B cell (primary cell): ENCODE measurements around the gene CTNNA3. TPM values are rescaled to one million over a fixed set of nuclear protein-coding genes. Genes with fewer than 3 reads are reported as not detected.

Source experiments
- ATAC-seq: fragments of 200-7000 bp; cut with Tn5 transposase; one replicate; pipeline ENCODE4 v1.10.0; 2021; ENCODE audit warnings: low read depth, mild to moderate bottlenecking, moderate number of reproducible peaks, moderate library complexity
- CTCF ChIA-PET: fragments of 350-600 bp; sonication (Branson Sonifier 250); formaldehyde crosslinking; loops from one replicate; lab custom pipeline; 2021; ENCODE audit warnings: antibody characterized with exemption, inconsistent platforms; lab: Charles Lee
- POLR2A ChIA-PET: fragments of 350-600 bp; sonication (Branson Sonifier 250); formaldehyde crosslinking; loops from one replicate; lab custom pipeline; 2021; ENCODE audit warnings: antibody characterized with exemption; lab: Charles Lee
- DNase-seq: peaks from one replicate; pipeline ENCODE4 v3.0.0; 2013
- H2AFZ ChIP-seq: 2 replicates; pipeline ENCODE4 v1.6.1; 2012; ENCODE audit warnings: mild to moderate bottlenecking, low read depth, low read length; ENCODE audit not compliant: insufficient read depth, poor library complexity, severe bottlenecking
- H3K27ac ChIP-seq, 2 donors: 1 replicate in 1 of 2; 2 replicates in 1 of 2; pipeline ENCODE4 v1.5.1; 2012 to 2013; ENCODE audit warnings: low read length in 2 of 2, mild to moderate bottlenecking in 2 of 2, moderate library complexity in 1 of 2
- H3K27me3 ChIP-seq, 4 experiments: fragments of 200-600 bp in 1 of 4; sonication (generic) in 1 of 4; replicated peaks in 1 of 4; 1 replicate in 2 of 4; 2 replicates in 2 of 4; pipeline versions ENCODE4 v1.6.1 to v1.7.0; 2013 to 2016; ENCODE audit warnings: low read length in 3 of 4, mild to moderate bottlenecking in 2 of 4, mixed read lengths in 1 of 4, moderate library complexity in 1 of 4; ENCODE audit not compliant: insufficient read depth in 4 of 4, control insufficient read depth in 3 of 4; ENCODE audit errors: control extremely low read depth in 1 of 4
- H3K36me3 ChIP-seq, 2 experiments: replicated peaks in 1 of 2; 1 replicate in 1 of 2; 2 replicates in 1 of 2; pipeline versions ENCODE4 v1.6.1 to v1.7.1; 2013; ENCODE audit warnings: low read length in 1 of 2; ENCODE audit not compliant: insufficient read depth in 2 of 2, control insufficient read depth in 1 of 2; ENCODE audit errors: control extremely low read depth in 1 of 2, extremely low read depth in 1 of 2
- H3K4me1 ChIP-seq, 2 donors: fragments of 200-600 bp in 1 of 2; sonication (generic) in 1 of 2; 1 replicate in 1 of 2; 2 replicates in 1 of 2; pipeline versions ENCODE4 v1.5.1 to v1.6.1; 2013 to 2017; ENCODE audit warnings: low read length in 2 of 2; ENCODE audit not compliant: control insufficient read depth in 2 of 2, insufficient read depth in 2 of 2
- H3K4me2 ChIP-seq: replicated peaks from 2 replicates; pipeline ENCODE3; 2012; ENCODE audit warnings: mild to moderate bottlenecking, low read depth, low read length; ENCODE audit not compliant: poor library complexity, severe bottlenecking
- H3K4me3 ChIP-seq, 5 experiments: fragments of 200-600 bp in 1 of 5; sonication (generic) in 1 of 5; 1 replicate in 3 of 5; 2 replicates in 2 of 5; pipeline versions ENCODE4 v1.5.1 to v1.7.0; 2011 to 2016; ENCODE audit warnings: low read length in 4 of 5, mild to moderate bottlenecking in 4 of 5, low read depth in 2 of 5, control low read depth in 1 of 5, moderate library complexity in 1 of 5; ENCODE audit not compliant: insufficient read depth in 1 of 5; ENCODE audit errors: control extremely low read depth in 1 of 5, extremely low read depth in 1 of 5
- H3K79me2 ChIP-seq: fragments of 200-600 bp; sonication (generic); one replicate; pipeline ENCODE4 v1.6.0; 2016; ENCODE audit warnings: low read length; ENCODE audit not compliant: control insufficient read depth, insufficient read depth
- H3K9ac ChIP-seq: fragments of 200-600 bp; sonication (generic); 2 replicates; pipeline ENCODE4 v1.6.1; 2017; ENCODE audit warnings: mild to moderate bottlenecking, low read length, moderate library complexity
- H3K9me3 ChIP-seq, 3 donors: one replicate each; pipeline versions ENCODE4 v1.6.1 to v1.7.1; 2013; ENCODE audit warnings: low read length in 2 of 3; ENCODE audit not compliant: control insufficient read depth in 2 of 3, insufficient read depth in 1 of 3; ENCODE audit errors: control extremely low read depth in 1 of 3
- H4K20me1 ChIP-seq: 2 replicates; pipeline ENCODE4 v1.6.0; 2012; ENCODE audit warnings: mild to moderate bottlenecking, low read length; ENCODE audit not compliant: insufficient read depth, control insufficient read depth, poor library complexity, severe bottlenecking
- H3K27ac Mint-ChIP-seq: one replicate; pipeline ENCODE4 v1.8.0; 2021; ENCODE audit warnings: mixed read lengths
- H3K27me3 Mint-ChIP-seq: one replicate; pipeline ENCODE4 v1.8.0; 2021; ENCODE audit warnings: mixed read lengths
- H3K4me1 Mint-ChIP-seq: one replicate; pipeline ENCODE4 v1.8.0; 2021; ENCODE audit warnings: mixed read lengths
- H3K4me3 Mint-ChIP-seq: one replicate; pipeline ENCODE4 v1.8.0; 2021; ENCODE audit warnings: mixed read lengths
- H3K9me3 Mint-ChIP-seq: one replicate; pipeline ENCODE4 v1.8.0; 2022; ENCODE audit warnings: mixed read lengths; ENCODE audit not compliant: insufficient read depth
- EZH2 ChIP-seq: IDR thresholded peaks from 2 replicates; pipeline ENCODE4 v1.6.1; 2012; ENCODE audit warnings: borderline replicate concordance, low read depth, mild to moderate bottlenecking, moderate library complexity, low read length; ENCODE audit not compliant: insufficient read depth, poor library complexity, severe bottlenecking
- WGBS: methylation state at CpG from one replicate; pipeline ENCODE4 v1.1.5; 2013; ENCODE audit warnings: missing lambda C conversion rate; ENCODE audit not compliant: insufficient coverage; 5-methylcytosine and 5-hydroxymethylcytosine counted together
- intact Hi-C: fragments of 100-400 bp; cut with micrococcal nuclease; formaldehyde crosslinking; loops from one replicate; pipeline ENCODE4 v1.10.0; 2022
- polyA plus RNA-seq: library from polyadenylated mRNA; depleted of rRNA; stranded (reverse); fragments of >200 nt; gene quantifications from 2 replicates; pipeline ENCODE4 v1.2.3, GENCODE V29; 2012
- total RNA-seq, 2 donors: library from RNA; stranded (reverse); fragments of 120-200 nt in 1 of 2; gene quantifications; 1 replicate in 1 of 2; 2 replicates in 1 of 2; pipeline versions ENCODE4 v1.2.3 to v1.2.4, GENCODE V29; 2013 to 2022
- TF ChIP-seq, protein P1 (sequence below): fragments of 200-600 bp; IDR thresholded peaks from one replicate; pipeline ENCODE4 v1.8.0; 2022; ENCODE audit warnings: antibody characterized with exemption, mild to moderate bottlenecking

CTNNA3 gene
- total and polyA plus RNA-seq, 2 donors (not counting 1 experiment from before 2014, with no cell fraction given), result 0.01 TPM; not detected in 1

DNA sequence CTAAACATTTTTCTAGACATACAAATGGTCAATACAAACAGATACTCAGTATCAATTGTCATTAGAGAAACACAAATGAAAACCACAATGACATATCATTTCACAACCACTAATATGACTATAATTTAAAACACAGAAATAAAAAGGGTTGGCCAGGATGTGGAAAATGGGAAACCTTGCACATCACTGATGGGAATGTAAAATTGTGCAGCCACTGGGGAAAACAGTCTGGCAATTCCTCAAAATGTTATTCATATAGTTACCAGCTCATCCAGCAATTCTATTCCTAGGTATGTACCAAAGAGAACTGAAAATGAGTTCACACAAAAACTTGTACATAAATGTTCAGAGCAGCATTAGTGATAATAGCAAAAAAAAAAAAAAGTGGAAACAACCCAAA is 876.3 kb downstream of the CTNNA3 start:
- H3K27me3 Mint-ChIP-seq, result no peaks in the 10 kb centered on the region
- no peak overlapping the region for H3K4me3 ChIP-seq
- no peak overlapping the region for H3K4me3 Mint-ChIP-seq
- CTCF ChIA-PET, result no interaction called here
- no peak overlapping the region for H2AFZ ChIP-seq
- no peak overlapping the region for H3K27ac Mint-ChIP-seq
- POLR2A ChIA-PET, result no interaction called here
- DNase-seq (no peak), ATAC-seq (no peak)
- no peak overlapping the region for H3K27ac ChIP-seq
- H3K4me2 ChIP-seq, result no peak overlapping the region
- H3K4me1 ChIP-seq, result no peaks in the 10 kb centered on the region
- no peaks in the 10 kb centered on the region for H3K36me3 ChIP-seq
- H3K9me3 ChIP-seq, result peaks cover 0 to 3% (median 1%) of the 10 kb centered on the region in 3 donors
- TF ChIP-seq, protein P1, sequence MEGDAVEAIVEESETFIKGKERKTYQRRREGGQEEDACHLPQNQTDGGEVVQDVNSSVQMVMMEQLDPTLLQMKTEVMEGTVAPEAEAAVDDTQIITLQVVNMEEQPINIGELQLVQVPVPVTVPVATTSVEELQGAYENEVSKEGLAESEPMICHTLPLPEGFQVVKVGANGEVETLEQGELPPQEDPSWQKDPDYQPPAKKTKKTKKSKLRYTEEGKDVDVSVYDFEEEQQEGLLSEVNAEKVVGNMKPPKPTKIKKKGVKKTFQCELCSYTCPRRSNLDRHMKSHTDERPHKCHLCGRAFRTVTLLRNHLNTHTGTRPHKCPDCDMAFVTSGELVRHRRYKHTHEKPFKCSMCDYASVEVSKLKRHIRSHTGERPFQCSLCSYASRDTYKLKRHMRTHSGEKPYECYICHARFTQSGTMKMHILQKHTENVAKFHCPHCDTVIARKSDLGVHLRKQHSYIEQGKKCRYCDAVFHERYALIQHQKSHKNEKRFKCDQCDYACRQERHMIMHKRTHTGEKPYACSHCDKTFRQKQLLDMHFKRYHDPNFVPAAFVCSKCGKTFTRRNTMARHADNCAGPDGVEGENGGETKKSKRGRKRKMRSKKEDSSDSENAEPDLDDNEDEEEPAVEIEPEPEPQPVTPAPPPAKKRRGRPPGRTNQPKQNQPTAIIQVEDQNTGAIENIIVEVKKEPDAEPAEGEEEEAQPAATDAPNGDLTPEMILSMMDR, result no peak
- TF ChIP-seq EZH2, result no peak
- no peaks in the 10 kb centered on the region for H3K9me3 Mint-ChIP-seq
- no peaks in the 10 kb centered on the region for H3K79me2 ChIP-seq
- no peak overlapping the region for H3K9ac ChIP-seq
- H4K20me1 ChIP-seq, result no peaks in the 10 kb centered on the region
- H3K27me3 ChIP-seq, result no peaks in the 10 kb centered on the region
- H3K4me1 Mint-ChIP-seq, result no peaks in the 10 kb centered on the region
- intact Hi-C loops, result no loop called here

- no peaks in the 10 kb centered on the region for H4K20me1 ChIP-seq
- no peaks in the 10 kb centered on the region for H3K4me1 Mint-ChIP-seq
- no peaks in the 10 kb centered on the region for H3K27me3 Mint-ChIP-seq
- no CpG with 5 or more reads among the region's 2 CpGs for WGBS
- no peak overlapping the region for H3K4me3 ChIP-seq
- ChIA-PET POLR2A (no interaction called here), CTCF (no interaction called here)
- intact Hi-C loops, result no loop called here
- H3K9me3 Mint-ChIP-seq, result peaks cover 4% of the 10 kb centered on the region
- ATAC-seq (no peak), DNase-seq (no peak)
- H3K4me2 ChIP-seq, result no peak overlapping the region
- no peaks in the 10 kb centered on the region for H3K79me2 ChIP-seq
- H3K9ac ChIP-seq, result no peak overlapping the region
- H2AFZ ChIP-seq, result no peak overlapping the region
- H3K4me1 ChIP-seq, result no peaks in the 10 kb centered on the region
- H3K27ac ChIP-seq, result no peak overlapping the region
- H3K4me3 Mint-ChIP-seq, result no peak overlapping the region
- peaks cover 1 to 3% (median 1%) of the 10 kb centered on the region in 3 donors for H3K9me3 ChIP-seq
- no peaks in the 10 kb centered on the region for H3K36me3 ChIP-seq
- no peak overlapping the region for H3K27ac Mint-ChIP-seq
- H3K27me3 ChIP-seq, result no peaks in the 10 kb centered on the region
- no peak for TF ChIP-seq EZH2
- TF ChIP-seq, protein P1, result no peak
Observed at GRCh38 chr10:66813122-66813521, 882.9 kb downstream of the CTNNA3 start.
